ENCODE data around the gene MCFD2. TPM values are rescaled to one million over a fixed set of nuclear protein-coding genes. Genes with fewer than 3 reads are reported as not detected.

MCFD2 gene
- total RNA-seq, 2 experiments from 2014 or later = 55.7 to 75.2 TPM

DNA sequence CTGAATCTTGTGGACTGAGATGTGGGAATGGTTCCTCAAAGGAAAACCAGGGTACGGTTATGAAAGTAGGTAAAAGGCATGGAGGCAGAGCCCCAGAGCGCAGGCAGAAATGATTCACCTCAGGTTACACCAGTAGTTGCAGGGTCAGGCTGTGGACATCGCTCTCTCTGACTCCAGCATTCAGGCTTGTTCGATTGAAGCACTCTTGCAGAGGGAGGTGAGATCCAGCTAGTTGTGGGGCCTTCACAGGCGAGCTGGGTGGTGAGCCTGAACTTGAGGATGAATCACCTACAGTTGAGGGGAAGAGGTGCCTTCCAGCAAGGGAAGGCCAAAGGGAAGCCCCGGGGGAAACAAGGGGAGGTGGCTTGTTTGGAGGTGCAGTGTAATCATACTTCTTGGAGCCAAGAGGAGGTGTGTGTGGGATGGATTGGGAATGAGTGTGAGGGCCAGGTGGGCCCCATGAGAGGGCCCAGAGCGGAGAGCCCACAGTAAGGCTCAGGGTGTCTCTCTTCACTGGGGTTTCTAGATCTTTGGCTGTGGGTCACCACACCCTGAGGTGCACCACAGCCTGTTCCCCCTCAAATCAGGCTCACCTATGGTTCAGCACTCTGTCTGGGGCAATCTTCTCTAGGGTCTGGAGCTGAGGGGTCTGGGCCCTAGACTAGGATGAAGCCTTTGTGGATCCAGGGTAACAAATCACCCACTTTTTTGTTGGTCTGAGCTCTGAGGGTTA is 48.5 kb upstream of the MCFD2 start:
- POLR2A ChIA-PET = interaction anchor here (0.6 kb wide), 1 partner anchor 19 kb away, joined by 3 read pairs; no protein-coding TSS in a partner anchor
- Histone ChIP-seq H3K9me3 (ENCODE audit: low read length) (no peaks in the 10 kb centered on the region), H2AFZ (ENCODE audit: low read length) (no peak overlapping the region), H3K9me2 (ENCODE audit: insufficient read depth, low read length) (no peaks in the 10 kb centered on the region), H3K79me2 (ENCODE audit: insufficient read depth, low read depth, low read length) (peaks cover 6% of the 10 kb centered on the region; the same call in 1 of the 2 replicates), H3K4me2 (ENCODE audit: low read length) (no peak overlapping the region), H3K36me3 (ENCODE audit: insufficient read depth, low read length) (peaks cover 80% of the 10 kb centered on the region), H3K27ac (ENCODE audit: low read depth, low read length, poor library complexity, severe bottlenecking) (no peak overlapping the region), H3K4me1 (ENCODE audit: insufficient read depth, low read length, poor library complexity, severe bottlenecking) (peaks cover 10% of the 10 kb centered on the region), H4K20me1 (ENCODE audit: insufficient read depth, low read length) (0 out of 2 replicates have a peak, but pooled peaks cover 3% of the 10 kb centered on the region), H3K4me3 (ENCODE audit: low read depth, low read length, poor library complexity, severe bottlenecking) (no peak overlapping the region)
- DNase-seq (ENCODE audit: low spot score) = no peak
- TF ChIP-seq, protein P1, sequence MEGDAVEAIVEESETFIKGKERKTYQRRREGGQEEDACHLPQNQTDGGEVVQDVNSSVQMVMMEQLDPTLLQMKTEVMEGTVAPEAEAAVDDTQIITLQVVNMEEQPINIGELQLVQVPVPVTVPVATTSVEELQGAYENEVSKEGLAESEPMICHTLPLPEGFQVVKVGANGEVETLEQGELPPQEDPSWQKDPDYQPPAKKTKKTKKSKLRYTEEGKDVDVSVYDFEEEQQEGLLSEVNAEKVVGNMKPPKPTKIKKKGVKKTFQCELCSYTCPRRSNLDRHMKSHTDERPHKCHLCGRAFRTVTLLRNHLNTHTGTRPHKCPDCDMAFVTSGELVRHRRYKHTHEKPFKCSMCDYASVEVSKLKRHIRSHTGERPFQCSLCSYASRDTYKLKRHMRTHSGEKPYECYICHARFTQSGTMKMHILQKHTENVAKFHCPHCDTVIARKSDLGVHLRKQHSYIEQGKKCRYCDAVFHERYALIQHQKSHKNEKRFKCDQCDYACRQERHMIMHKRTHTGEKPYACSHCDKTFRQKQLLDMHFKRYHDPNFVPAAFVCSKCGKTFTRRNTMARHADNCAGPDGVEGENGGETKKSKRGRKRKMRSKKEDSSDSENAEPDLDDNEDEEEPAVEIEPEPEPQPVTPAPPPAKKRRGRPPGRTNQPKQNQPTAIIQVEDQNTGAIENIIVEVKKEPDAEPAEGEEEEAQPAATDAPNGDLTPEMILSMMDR (conservative IDR thresholded peaks at IDR 0.05; ENCODE audit: low read length) = no peak
- TF ChIP-seq EZH2phosphoT487 (IDR thresholded peaks at IDR 0.05; ENCODE audit: borderline replicate concordance, low read depth, low read length) = no peak
- CTCF ChIA-PET (ENCODE audit: unreplicated experiment) = interaction anchor here (1.2 kb wide), 1 partner anchor 13 kb away, joined by 3 read pairs; no protein-coding TSS in a partner anchor
- no TSS peak for BruUV-seq (replicated peaks)
- intact Hi-C loops (cut with micrococcal nuclease; ENCODE audit: unreplicated experiment) = no loop called here

GRCh38 chr2:46963210-46963609 is 47.6 kb upstream of the MCFD2 start:
- Histone ChIP-seq H3K9me2 (ENCODE audit: insufficient read depth, low read length) (no peaks in the 10 kb centered on the region), H3K79me2 (ENCODE audit: insufficient read depth, low read depth, low read length) (peaks cover 6% of the 10 kb centered on the region; the same call in 1 of the 2 replicates), H3K4me2 (ENCODE audit: low read length) (no peak overlapping the region), H3K4me3 (ENCODE audit: low read depth, low read length, poor library complexity, severe bottlenecking) (no peak overlapping the region), H3K4me1 (ENCODE audit: insufficient read depth, low read length, poor library complexity, severe bottlenecking) (peaks cover 10% of the 10 kb centered on the region), H3K27ac (ENCODE audit: low read depth, low read length, poor library complexity, severe bottlenecking) (no peak overlapping the region), H4K20me1 (ENCODE audit: insufficient read depth, low read length) (0 out of 2 replicates have a peak, but pooled peaks cover 3% of the 10 kb centered on the region), H3K36me3 (ENCODE audit: insufficient read depth, low read length) (peaks cover 83% of the 10 kb centered on the region), H2AFZ (ENCODE audit: low read length) (no peak overlapping the region), H3K9me3 (ENCODE audit: low read length) (no peaks in the 10 kb centered on the region)
- CTCF ChIA-PET (ENCODE audit: unreplicated experiment) = no interaction called here
- no peak for DNase-seq (ENCODE audit: low spot score)
- TF ChIP-seq, protein P1 (conservative IDR thresholded peaks at IDR 0.05; ENCODE audit: low read length) = no peak
- no peak for TF ChIP-seq EZH2phosphoT487 (IDR thresholded peaks at IDR 0.05; ENCODE audit: borderline replicate concordance, low read depth, low read length)
- intact Hi-C loops (cut with micrococcal nuclease; ENCODE audit: unreplicated experiment) = no loop called here
- POLR2A ChIA-PET = interaction anchor here (0.6 to 1.7 kb wide), 5 partner anchors 9 to 20 kb away, joined by 3 to 6 read pairs (median 3); no protein-coding TSS in a partner anchor
- BruUV-seq (replicated peaks) = no TSS peak

DNA sequence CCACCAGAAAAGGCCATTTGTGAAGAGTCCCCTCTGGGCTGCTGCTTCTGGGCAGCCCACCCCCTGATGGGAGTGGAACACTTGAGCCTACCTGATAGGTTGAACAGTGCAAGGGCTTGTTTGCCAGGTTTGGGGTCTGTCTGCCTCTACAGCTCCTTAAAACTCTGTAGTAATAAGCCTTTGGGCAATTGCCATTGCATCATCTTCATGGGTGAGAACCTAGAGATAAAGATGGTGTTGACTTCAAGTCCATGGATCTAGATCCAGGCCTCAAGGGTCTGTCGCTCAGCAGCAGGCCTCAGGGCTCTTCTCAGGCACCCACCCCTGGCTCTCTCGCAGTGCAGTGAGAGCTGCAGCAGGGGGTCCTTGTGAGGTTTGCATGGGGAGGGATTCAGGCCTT is 47.1 kb upstream of the MCFD2 start:
- Histone ChIP-seq H3K4me1 (ENCODE audit: insufficient read depth, low read length, poor library complexity, severe bottlenecking) (peaks cover 10% of the 10 kb centered on the region), H3K27ac (ENCODE audit: low read depth, low read length, poor library complexity, severe bottlenecking) (peak overlapping the region; percentile 1), H3K9me3 (ENCODE audit: low read length) (no peaks in the 10 kb centered on the region), H3K4me3 (ENCODE audit: low read depth, low read length, poor library complexity, severe bottlenecking) (no peak overlapping the region), H3K36me3 (ENCODE audit: insufficient read depth, low read length) (peaks cover 83% of the 10 kb centered on the region), H3K9me2 (ENCODE audit: insufficient read depth, low read length) (no peaks in the 10 kb centered on the region), H2AFZ (ENCODE audit: low read length) (no peak overlapping the region), H3K4me2 (ENCODE audit: low read length) (no peak overlapping the region), H4K20me1 (ENCODE audit: insufficient read depth, low read length) (0 out of 2 replicates have a peak, but pooled peaks cover 3% of the 10 kb centered on the region), H3K79me2 (ENCODE audit: insufficient read depth, low read depth, low read length) (peaks cover 6% of the 10 kb centered on the region; the same call in 1 of the 2 replicates)
- no TSS peak for BruUV-seq (replicated peaks)
- POLR2A ChIA-PET = interaction anchor here (0.9 to 1.7 kb wide), 4 partner anchors 9 to 15 kb away, joined by 3 to 6 read pairs (median 4); no protein-coding TSS in a partner anchor
- TF ChIP-seq EZH2phosphoT487 (IDR thresholded peaks at IDR 0.05; ENCODE audit: borderline replicate concordance, low read depth, low read length) = no peak
- DNase-seq (ENCODE audit: low spot score) = no peak
- CTCF ChIA-PET (ENCODE audit: unreplicated experiment) = interaction anchor here (0.6 to 1.0 kb wide), 2 partner anchors 18 to 21 kb away, joined by 3 to 4 read pairs; no protein-coding TSS in a partner anchor
- intact Hi-C loops (cut with micrococcal nuclease; ENCODE audit: unreplicated experiment) = no loop called here
